ENCODE results near the gene POU2AF1.
"Not testable (repeated sequence)": the region's sequence is repeated elsewhere in the genome, so short reads cannot be mapped to it uniquely, and the experiment has no call there.

Gene POU2AF1

DNA sequence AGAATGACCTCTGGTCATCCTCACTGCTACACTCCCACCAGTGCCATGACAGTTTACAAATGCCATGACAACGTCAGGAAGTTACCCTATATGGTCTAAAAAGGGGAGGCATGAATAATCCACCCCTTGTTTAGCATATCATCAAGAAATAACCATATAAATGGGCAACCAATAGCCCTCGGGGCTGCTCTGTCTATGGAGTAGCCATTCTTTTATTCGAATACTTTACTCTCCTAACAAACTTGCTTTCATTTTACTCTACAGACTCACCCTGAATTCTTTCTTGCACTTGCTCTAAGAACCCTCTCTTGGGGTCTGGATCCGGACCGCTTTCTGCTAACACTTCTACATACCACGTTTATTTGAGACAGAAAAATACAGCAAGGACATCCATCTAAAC is 58.9 kb downstream of the POU2AF1 start:
- H3K4me1 ChIP-seq (ENCODE audit: control insufficient read depth, low read depth, low read length); H3K9ac ChIP-seq (ENCODE audit: low read length); H3K36me3 ChIP-seq (ENCODE audit: control insufficient read depth, low read depth, low read length); H3K9me3 ChIP-seq (ENCODE audit: control insufficient read depth, low read depth, low read length); H3K27ac ChIP-seq (ENCODE audit: low read length); H3K27me3 ChIP-seq (ENCODE audit: control insufficient read depth, insufficient read depth, low read length); H3K4me3 ChIP-seq (ENCODE audit: low read length): not testable (repeated sequence)

DNA sequence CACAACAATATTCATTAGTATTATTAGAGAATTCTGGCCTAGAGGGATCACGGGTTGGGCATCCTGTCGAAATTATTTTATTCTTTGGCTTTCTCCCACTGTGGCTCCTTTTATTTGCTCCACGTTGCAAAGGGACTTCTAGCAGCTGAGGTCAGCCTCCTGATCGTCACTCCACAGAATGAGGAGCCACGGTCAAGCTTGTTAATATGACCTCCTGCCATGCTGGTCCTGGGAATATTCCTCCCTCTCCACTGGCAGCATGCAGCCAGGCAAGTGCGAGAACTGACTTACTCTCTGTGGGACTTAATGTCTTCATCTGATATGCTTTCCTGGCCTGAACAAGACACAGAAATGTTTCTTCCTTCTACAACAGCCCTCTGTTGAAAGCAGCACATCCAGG is 59.8 kb downstream of the POU2AF1 start:
- H3K27me3 ChIP-seq (ENCODE audit: control insufficient read depth, insufficient read depth, low read length) = no peaks in the 10 kb centered on the region
- no peaks in the 10 kb centered on the region for H3K4me1 ChIP-seq (ENCODE audit: control insufficient read depth, low read depth, low read length)
- no peak overlapping the region for H3K27ac ChIP-seq (ENCODE audit: low read length)
- no peak overlapping the region for H3K9ac ChIP-seq (ENCODE audit: low read length)
- no peaks in the 10 kb centered on the region for H3K36me3 ChIP-seq (ENCODE audit: control insufficient read depth, low read depth, low read length)
- H3K9me3 ChIP-seq (ENCODE audit: control insufficient read depth, low read depth, low read length) = no peaks in the 10 kb centered on the region
- no peak overlapping the region for H3K4me3 ChIP-seq (ENCODE audit: low read length)

DNA sequence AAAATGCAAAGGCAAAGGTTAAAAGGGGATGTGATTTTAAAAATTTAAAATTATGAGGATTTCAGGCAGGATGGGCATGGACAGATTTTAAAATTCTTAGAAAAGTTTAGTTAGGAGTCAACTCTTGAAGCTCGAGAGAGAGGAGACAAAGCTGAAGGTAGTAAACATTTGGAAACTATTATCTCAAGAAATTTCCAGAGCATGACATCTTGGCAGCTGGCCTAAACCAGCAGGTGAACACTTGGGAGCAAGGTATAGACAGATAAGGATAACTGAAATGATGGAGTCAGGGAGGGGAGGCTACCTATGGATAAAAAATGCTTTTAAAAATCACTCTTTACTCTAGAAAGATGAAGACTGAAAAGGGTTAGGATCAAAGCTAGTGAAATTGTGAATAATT is 67.0 kb downstream of the POU2AF1 start:
- H3K27me3 ChIP-seq (ENCODE audit: control insufficient read depth, insufficient read depth, low read length) = no peaks in the 10 kb centered on the region
- H3K27ac ChIP-seq (ENCODE audit: low read length) = no peak overlapping the region
- no peaks in the 10 kb centered on the region for H3K36me3 ChIP-seq (ENCODE audit: control insufficient read depth, low read depth, low read length)
- no peaks in the 10 kb centered on the region for H3K4me1 ChIP-seq (ENCODE audit: control insufficient read depth, low read depth, low read length)
- no peaks in the 10 kb centered on the region for H3K9me3 ChIP-seq (ENCODE audit: control insufficient read depth, low read depth, low read length)
- no peak overlapping the region for H3K4me3 ChIP-seq (ENCODE audit: low read length)
- no peak overlapping the region for H3K9ac ChIP-seq (ENCODE audit: low read length)

DNA sequence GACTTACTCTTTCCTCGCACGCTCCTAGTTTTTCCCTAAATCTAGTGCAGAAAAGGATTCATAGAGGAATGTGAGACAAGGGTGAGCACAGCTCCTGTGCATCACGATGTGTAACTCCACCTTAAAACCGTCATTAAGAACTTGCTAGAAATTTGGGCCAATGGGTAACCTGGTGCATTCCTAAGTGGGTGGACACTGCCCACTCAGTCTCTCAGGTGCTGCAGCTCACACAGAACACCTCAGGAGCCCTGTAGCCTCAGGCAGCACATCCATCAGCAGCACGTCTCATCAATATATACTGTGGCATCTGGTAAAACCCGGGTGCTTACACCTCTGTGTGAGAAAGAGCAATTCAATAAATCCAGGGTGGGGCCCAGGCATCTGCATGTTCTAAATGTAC is 68.4 kb downstream of the POU2AF1 start:
- Histone ChIP-seq H3K4me3 (ENCODE audit: low read length) (no peak overlapping the region), H3K36me3 (ENCODE audit: control insufficient read depth, low read depth, low read length) (no peaks in the 10 kb centered on the region), H3K4me1 (ENCODE audit: control insufficient read depth, low read depth, low read length) (no peaks in the 10 kb centered on the region), H3K27ac (ENCODE audit: low read length) (no peak overlapping the region), H3K9ac (ENCODE audit: low read length) (no peak overlapping the region), H3K27me3 (ENCODE audit: control insufficient read depth, insufficient read depth, low read length) (no peaks in the 10 kb centered on the region), H3K9me3 (ENCODE audit: control insufficient read depth, low read depth, low read length) (no peaks in the 10 kb centered on the region)

DNA sequence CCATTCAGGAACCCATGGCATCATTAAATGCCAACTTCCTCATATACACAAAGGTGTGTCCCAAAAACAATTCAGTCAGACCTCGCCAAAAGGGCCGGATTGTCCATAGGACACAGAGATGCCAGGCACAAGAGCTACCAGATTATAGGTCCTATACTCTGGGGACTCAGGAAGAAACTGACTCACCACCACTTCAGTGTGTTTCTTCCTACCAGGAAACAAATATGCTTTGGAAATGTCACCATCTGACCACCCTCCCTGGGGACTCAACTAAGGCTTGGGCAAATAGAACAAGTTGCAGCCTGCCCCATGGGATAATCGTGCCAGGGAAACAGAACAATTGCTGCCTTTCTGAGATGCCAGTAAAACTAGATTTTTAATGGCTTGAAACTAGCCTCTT is 69.0 kb downstream of the POU2AF1 start:
- H3K36me3 ChIP-seq (ENCODE audit: control insufficient read depth, low read depth, low read length) = no peaks in the 10 kb centered on the region
- no peaks in the 10 kb centered on the region for H3K9me3 ChIP-seq (ENCODE audit: control insufficient read depth, low read depth, low read length)
- no peak overlapping the region for H3K9ac ChIP-seq (ENCODE audit: low read length)
- no peak overlapping the region for H3K4me3 ChIP-seq (ENCODE audit: low read length)
- H3K27me3 ChIP-seq (ENCODE audit: control insufficient read depth, insufficient read depth, low read length) = no peaks in the 10 kb centered on the region
- no peaks in the 10 kb centered on the region for H3K4me1 ChIP-seq (ENCODE audit: control insufficient read depth, low read depth, low read length)
- no peak overlapping the region for H3K27ac ChIP-seq (ENCODE audit: low read length)

DNA sequence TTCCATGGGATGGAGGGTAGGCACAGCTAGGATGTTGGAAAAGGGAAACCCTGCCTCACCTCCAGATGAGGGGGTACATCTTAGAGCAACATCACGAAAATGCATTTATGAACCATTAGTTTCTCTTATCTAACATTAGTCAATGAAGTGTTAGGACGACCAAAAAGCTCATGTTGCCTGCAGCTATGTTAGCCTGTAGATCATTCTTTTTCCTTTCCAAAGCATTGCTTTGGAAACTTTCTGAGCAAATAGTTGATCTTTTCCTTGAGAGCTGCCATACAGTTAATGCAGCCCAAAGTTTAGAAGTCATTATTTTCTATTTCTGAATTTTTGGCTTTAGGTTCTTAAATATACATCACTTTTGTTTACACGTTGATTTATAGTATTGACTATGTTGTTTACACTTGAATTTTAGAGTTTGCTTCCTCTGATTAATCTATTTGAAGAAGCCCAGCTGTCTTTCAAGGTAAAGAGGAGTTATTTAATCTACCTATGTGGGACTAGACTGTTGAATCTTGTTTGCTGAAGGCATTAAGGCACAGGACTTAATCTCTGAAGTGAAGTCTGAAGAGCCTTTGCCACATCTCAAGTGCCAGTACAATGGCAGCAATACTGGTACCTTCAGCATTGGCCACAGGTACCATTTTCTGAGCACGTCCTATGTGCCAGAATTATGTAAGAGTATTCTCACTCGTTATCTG is 69.7 kb downstream of the POU2AF1 start:
- H3K9ac ChIP-seq (ENCODE audit: low read length) = no peak overlapping the region
- H3K36me3 ChIP-seq (ENCODE audit: control insufficient read depth, low read depth, low read length) = no peaks in the 10 kb centered on the region
- no peak overlapping the region for H3K27ac ChIP-seq (ENCODE audit: low read length)
- no peak overlapping the region for H3K4me3 ChIP-seq (ENCODE audit: low read length)
- no peaks in the 10 kb centered on the region for H3K27me3 ChIP-seq (ENCODE audit: control insufficient read depth, insufficient read depth, low read length)
- no peaks in the 10 kb centered on the region for H3K4me1 ChIP-seq (ENCODE audit: control insufficient read depth, low read depth, low read length)
- H3K9me3 ChIP-seq (ENCODE audit: control insufficient read depth, low read depth, low read length) = no peaks in the 10 kb centered on the region

DNA sequence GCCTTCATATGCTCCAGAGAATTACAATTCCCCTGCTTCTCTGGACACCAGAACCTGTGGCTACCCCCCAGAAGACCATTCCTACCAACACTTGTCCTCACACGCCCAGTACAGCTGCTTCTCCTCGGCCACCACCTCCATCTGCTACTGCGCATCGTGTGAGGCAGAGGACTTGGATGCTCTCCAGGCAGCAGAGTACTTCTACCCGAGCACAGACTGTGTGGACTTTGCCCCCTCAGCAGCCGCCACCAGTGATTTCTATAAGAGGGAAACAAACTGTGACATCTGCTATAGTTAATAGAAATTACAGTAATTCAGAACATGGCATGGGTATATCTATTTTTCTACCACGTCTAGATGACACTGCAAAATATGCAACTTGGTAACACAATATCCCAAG is 70.9 kb downstream of the POU2AF1 start:
- H3K4me1 ChIP-seq (ENCODE audit: control insufficient read depth, low read depth, low read length) = peaks cover 5% of the 10 kb centered on the region
- no peak overlapping the region for H3K27ac ChIP-seq (ENCODE audit: low read length)
- H3K9ac ChIP-seq (ENCODE audit: low read length) = no peak overlapping the region
- H3K36me3 ChIP-seq (ENCODE audit: control insufficient read depth, low read depth, low read length) = no peaks in the 10 kb centered on the region
- no peaks in the 10 kb centered on the region for H3K27me3 ChIP-seq (ENCODE audit: control insufficient read depth, insufficient read depth, low read length)
- H3K4me3 ChIP-seq (ENCODE audit: low read length) = no peak overlapping the region
- H3K9me3 ChIP-seq (ENCODE audit: control insufficient read depth, low read depth, low read length) = no peaks in the 10 kb centered on the region

DNA sequence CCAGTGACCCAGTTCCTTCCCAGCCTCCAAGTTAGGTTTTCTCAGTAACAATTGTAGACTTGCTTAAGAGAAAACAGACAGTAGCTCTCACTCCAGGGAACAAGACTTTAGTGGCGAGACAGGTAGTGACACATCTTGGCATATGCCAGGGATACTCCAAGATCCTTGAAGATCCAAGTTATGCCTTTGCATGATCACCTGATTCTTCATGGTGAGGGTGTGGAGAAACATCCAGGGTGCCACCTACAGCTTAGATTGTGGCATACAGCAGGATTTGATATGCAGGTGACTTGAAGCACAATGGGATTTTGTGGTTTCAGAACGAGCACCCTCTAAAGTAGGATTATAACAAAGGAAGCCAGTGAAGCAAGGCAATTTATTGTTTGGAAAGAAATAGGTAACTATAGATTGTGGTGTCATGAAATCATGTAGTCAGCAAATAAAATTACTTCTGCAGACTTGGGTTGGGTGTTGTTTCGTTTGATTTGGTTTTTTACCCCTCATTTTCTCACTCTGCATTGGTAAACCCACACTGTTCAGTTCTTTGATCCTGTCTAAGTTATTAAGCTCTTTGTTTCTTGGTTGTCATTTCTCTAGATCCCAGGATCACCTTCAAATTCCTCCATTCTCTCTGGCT is 71.5 kb downstream of the POU2AF1 start:
- Histone ChIP-seq H3K9me3 (ENCODE audit: control insufficient read depth, low read depth, low read length) (no peaks in the 10 kb centered on the region), H3K27me3 (ENCODE audit: control insufficient read depth, insufficient read depth, low read length) (no peaks in the 10 kb centered on the region), H3K36me3 (ENCODE audit: control insufficient read depth, low read depth, low read length) (no peaks in the 10 kb centered on the region), H3K4me3 (ENCODE audit: low read length) (no peak overlapping the region), H3K4me1 (ENCODE audit: control insufficient read depth, low read depth, low read length) (peaks cover 10% of the 10 kb centered on the region), H3K27ac (ENCODE audit: low read length) (no peak overlapping the region), H3K9ac (ENCODE audit: low read length) (no peak overlapping the region)

DNA sequence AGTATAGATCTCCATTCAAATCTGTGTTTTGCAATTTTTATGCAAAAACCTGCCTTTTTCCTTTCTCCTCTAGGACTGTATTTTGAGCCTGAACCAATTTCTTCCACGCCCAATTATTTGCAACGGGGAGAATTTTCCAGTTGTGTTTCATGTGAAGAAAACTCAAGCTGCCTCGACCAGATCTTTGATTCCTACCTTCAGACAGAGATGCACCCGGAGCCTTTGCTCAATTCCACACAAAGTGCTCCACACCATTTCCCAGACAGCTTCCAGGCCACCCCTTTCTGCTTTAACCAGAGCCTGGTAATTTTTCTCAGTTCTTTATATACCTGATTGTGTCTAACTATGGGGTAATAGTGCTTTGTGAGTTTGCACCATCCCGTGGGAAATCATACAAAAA is 72.8 kb downstream of the POU2AF1 start:
- Histone ChIP-seq H3K27ac (ENCODE audit: low read length) (no peak overlapping the region), H3K9me3 (ENCODE audit: control insufficient read depth, low read depth, low read length) (no peaks in the 10 kb centered on the region), H3K27me3 (ENCODE audit: control insufficient read depth, insufficient read depth, low read length) (no peaks in the 10 kb centered on the region), H3K4me1 (ENCODE audit: control insufficient read depth, low read depth, low read length) (peaks cover 13% of the 10 kb centered on the region), H3K9ac (ENCODE audit: low read length) (no peak overlapping the region), H3K36me3 (ENCODE audit: control insufficient read depth, low read depth, low read length) (no peaks in the 10 kb centered on the region), H3K4me3 (ENCODE audit: low read length) (no peak overlapping the region)

DNA sequence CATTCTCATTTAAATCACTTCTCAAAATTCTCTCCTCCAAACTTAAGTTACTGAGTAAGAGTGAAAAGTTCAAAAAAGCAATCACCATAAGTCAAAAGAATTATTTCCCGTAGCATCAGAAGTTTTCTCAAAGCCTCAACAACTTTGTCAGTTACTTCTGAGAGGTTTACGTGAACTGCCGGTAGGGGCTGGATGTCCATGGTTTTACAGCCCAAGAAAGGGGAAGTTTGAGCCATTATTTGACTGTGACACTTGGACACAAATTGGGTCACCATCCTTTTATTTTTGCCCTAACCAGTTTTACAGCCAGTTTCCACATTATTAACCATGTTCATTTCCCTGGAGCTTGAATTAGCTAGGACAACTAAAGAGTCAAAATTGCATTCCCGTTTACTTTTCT is 73.2 kb downstream of the POU2AF1 start:
- Histone ChIP-seq H3K27me3 (ENCODE audit: control insufficient read depth, insufficient read depth, low read length) (peaks cover 3% of the 10 kb centered on the region), H3K4me3 (ENCODE audit: low read length) (no peak overlapping the region), H3K9ac (ENCODE audit: low read length) (no peak overlapping the region), H3K27ac (ENCODE audit: low read length) (no peak overlapping the region), H3K36me3 (ENCODE audit: control insufficient read depth, low read depth, low read length) (no peaks in the 10 kb centered on the region), H3K9me3 (ENCODE audit: control insufficient read depth, low read depth, low read length) (no peaks in the 10 kb centered on the region), H3K4me1 (ENCODE audit: control insufficient read depth, low read depth, low read length) (peaks cover 13% of the 10 kb centered on the region)

DNA sequence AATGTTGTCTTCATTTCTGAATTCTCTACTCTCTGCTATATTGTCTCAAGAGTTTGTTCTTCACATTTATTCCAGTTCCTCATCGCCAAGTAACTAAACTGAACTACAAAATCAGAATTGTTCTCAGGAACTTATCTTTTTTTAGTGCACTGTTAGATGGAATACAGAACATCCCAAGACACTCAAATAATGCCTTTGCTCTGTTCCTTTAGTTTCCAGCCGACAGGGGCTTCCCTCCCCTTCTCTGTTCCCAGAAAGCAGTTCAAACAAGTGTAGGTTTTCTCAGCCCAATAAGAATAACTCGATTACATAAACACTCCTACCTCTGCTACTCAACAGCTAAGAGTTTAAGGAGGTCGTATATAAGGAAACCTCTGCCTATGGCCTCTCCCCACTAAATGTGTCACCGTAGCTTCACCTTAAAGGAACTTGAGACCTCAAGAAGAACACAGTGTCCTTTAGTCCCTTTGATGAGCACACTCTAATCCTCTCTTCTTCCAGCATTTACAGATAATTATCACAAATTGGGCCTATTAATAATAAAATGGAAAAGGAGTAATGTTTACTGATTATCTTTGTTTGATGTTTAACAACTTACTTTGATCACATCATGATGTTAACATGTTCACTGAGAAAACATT is 73.8 kb downstream of the POU2AF1 start:
- Histone ChIP-seq H3K9me3 (ENCODE audit: control insufficient read depth, low read depth, low read length) (no peaks in the 10 kb centered on the region), H3K27me3 (ENCODE audit: control insufficient read depth, insufficient read depth, low read length) (peaks cover 9% of the 10 kb centered on the region), H3K27ac (ENCODE audit: low read length) (no peak overlapping the region), H3K4me1 (ENCODE audit: control insufficient read depth, low read depth, low read length) (peaks cover 14% of the 10 kb centered on the region), H3K9ac (ENCODE audit: low read length) (no peak overlapping the region), H3K36me3 (ENCODE audit: control insufficient read depth, low read depth, low read length) (no peaks in the 10 kb centered on the region), H3K4me3 (ENCODE audit: low read length) (no peak overlapping the region)

DNA sequence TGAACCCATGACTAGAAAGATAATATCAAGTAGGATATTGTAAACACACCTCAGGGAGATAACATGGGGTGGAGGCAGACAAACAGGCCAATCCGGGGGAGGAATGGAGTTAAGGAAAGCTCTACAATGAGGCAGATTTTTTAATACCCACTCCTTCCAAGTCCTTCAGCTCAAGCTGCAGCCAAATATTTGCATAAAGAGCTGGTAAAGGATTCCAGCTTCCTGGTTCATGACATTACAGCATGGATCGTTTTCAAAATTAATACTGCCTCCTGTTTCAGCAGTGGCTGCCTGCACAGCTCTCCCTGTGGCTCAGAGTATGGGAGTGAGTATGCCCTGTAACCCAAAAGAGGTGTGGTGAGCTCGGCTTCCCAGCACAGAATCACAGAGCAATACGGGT is 75.6 kb downstream of the POU2AF1 start:
- no peak overlapping the region for H3K27ac ChIP-seq (ENCODE audit: low read length)
- no peak overlapping the region for H3K4me3 ChIP-seq (ENCODE audit: low read length)
- peaks cover 26% of the 10 kb centered on the region for H3K27me3 ChIP-seq (ENCODE audit: control insufficient read depth, insufficient read depth, low read length)
- no peak overlapping the region for H3K9ac ChIP-seq (ENCODE audit: low read length)
- H3K36me3 ChIP-seq (ENCODE audit: control insufficient read depth, low read depth, low read length) = no peaks in the 10 kb centered on the region
- H3K9me3 ChIP-seq (ENCODE audit: control insufficient read depth, low read depth, low read length) = no peaks in the 10 kb centered on the region
- H3K4me1 ChIP-seq (ENCODE audit: control insufficient read depth, low read depth, low read length) = peaks cover 16% of the 10 kb centered on the region
